Fibroblast of lung (primary cell): Measurements from ENCODE around the gene GATA5.

Source experiments
- EZH2 ChIP-seq: IDR thresholded peaks from 2 replicates; pipeline ENCODE4 v1.5.1; 2012; ENCODE audit warnings: low read length, control low read depth, mild to moderate bottlenecking; ENCODE audit errors: missing control alignments
- TF ChIP-seq, protein P1 (sequence below), 2 donors: IDR thresholded peaks in 1 of 2; conservative IDR thresholded peaks in 1 of 2; 1 replicate in 1 of 2; 2 replicates in 1 of 2; pipeline ENCODE4 v1.5.1; 2011 to 2012; ENCODE audit warnings: low read length in 2 of 2, control low read depth in 1 of 2, inconsistent platforms in 1 of 2, low read depth in 1 of 2, mild to moderate bottlenecking in 1 of 2

DNA sequence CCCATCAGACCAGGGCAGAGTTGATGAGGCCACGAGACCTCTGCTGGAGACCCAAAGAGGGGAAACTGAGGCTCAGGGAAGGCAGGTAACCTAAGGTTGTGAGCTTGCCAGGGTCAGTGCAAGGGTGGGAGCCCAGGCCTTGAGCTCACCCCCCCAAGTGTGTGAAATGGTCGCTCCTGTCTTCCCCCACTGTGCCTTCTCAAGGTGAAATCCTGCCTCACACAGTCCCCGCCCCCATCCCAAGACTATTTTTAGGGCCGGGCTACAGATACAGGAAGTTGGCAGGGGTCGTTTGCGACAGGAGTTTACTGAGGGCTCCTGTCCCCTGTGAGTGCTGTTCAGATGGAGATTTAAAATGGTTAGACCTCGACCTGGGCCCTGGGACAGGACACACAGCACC, 18.7 kb upstream of the GATA5 start:
- TF ChIP-seq, protein P1, sequence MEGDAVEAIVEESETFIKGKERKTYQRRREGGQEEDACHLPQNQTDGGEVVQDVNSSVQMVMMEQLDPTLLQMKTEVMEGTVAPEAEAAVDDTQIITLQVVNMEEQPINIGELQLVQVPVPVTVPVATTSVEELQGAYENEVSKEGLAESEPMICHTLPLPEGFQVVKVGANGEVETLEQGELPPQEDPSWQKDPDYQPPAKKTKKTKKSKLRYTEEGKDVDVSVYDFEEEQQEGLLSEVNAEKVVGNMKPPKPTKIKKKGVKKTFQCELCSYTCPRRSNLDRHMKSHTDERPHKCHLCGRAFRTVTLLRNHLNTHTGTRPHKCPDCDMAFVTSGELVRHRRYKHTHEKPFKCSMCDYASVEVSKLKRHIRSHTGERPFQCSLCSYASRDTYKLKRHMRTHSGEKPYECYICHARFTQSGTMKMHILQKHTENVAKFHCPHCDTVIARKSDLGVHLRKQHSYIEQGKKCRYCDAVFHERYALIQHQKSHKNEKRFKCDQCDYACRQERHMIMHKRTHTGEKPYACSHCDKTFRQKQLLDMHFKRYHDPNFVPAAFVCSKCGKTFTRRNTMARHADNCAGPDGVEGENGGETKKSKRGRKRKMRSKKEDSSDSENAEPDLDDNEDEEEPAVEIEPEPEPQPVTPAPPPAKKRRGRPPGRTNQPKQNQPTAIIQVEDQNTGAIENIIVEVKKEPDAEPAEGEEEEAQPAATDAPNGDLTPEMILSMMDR (conservative IDR thresholded peaks at IDR 0.05 in 1 of 2, IDR thresholded peaks at IDR 0.05 in 1 of 2; ENCODE audit: low read depth in 1 of 2, low read length in 2 of 2) = no peak
- no peak for TF ChIP-seq EZH2
